GM18867 (cell line): ENCODE measurements around the gene TAS2R16.
"Not testable (repeated sequence)": the region's sequence is repeated elsewhere in the genome, so short reads cannot be mapped to it uniquely, and the experiment has no call there.

ENCODE experiments used
- ATAC-seq: cut with Tn5 transposase; IDR thresholded peaks from one replicate; pipeline ENCODE4 v1.9.1; 2021; ENCODE audit warnings: mild to moderate bottlenecking, moderate library complexity; ENCODE audit not compliant: unreplicated experiment

Gene TAS2R16

DNA sequence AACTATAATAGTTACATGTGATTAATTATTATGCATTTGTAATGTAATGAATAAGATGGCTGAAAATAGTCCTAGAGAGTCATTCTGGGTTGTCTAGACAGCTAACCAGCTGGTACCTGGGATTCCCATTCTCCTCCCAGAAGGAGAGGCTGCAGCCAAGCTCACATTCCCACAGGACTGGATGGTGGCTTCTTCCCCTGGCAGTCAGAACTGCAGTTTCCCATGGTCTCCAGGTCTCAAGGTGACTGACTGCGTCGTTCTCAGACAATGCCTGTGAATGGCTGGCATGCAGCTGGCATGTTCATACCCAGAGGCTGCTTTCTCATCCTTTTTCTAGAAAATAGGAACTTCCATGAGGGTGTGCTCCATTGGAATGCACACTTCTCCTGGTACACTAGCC is 21.3 kb downstream of the TAS2R16 start:
- no peak for ATAC-seq

DNA sequence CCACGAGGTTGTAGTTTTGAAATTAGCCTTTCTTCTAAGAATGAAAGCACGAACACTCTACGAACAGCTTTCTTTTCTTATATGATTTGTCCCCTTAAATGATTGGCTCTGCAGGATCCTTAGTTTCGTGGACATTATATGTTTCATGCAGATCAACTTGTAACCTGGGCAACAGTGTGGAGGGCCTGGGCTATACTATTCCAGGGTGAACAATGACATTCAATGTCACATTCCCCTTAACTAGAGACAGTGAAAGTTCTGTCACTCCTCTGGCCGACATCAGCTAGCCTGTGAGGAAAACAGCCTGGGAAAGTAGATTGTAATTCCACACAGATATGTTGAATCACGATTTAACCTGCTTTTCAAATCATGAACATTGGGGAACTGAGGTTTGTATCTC is 23.4 kb downstream of the TAS2R16 start:
- no peak for ATAC-seq

DNA sequence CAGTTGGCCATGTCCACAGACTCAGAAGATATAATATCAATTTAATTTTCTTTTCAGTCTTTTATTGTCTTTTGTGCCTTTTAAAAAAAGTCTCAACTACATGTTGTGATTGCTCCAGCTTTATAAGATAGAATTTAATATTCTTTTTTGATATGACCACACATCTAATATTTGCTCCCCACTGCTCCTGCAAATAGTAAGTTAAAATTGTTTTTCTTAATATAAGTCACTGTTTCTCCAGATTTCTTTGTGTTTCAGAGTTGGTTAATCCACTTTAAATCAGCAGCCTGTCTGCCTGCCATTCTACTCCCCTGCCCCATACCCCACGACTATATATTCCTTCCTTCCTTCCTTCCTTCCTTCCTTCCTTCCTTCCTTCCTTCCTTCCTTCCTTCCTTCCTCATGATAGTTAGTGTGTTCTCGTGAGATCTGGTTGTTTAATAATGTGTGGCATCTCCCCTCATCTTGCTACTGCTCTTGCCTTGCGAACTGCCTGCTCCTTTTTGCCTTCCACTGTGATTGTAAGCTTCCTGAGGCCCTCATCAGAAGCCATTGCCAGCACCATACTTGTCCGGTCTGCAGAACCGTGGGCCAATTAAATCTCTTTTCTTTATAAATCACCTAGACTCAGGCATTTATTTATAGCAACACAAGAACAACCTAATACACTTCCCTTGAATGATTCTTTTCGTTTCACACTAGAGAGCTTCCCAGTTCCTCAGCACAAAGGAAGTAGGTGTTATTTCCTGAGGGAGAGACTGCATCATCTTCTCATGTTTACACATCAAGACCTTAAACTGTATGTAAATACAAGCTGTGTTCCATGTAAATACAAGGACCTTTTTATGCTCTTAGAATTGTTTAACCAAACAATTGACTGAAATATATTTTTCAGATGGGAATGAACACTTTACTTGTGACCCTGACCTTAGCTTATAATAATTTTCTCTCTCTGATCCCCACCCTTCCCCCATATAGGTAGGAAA is 24.5 kb downstream of the TAS2R16 start:
- ATAC-seq = no peak

DNA sequence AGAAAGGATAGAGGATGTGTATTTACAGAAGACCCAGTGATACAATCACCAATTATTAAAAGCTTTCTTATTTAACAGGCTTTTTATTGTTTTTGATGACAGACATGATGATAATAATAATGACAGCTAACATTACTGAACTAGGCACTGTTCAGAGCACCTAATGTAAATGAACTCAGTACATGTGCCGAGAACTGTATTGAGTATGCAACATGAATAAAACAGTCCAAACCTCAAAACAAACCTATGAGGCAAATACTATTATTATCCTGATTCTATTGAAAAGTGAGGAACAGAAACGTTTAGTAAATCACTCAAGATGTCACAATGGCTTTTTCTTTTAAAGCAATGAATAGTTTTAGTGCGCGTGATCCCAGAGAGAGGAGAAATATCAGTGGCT is 27.1 kb downstream of the TAS2R16 start:
- ATAC-seq = no peak

DNA sequence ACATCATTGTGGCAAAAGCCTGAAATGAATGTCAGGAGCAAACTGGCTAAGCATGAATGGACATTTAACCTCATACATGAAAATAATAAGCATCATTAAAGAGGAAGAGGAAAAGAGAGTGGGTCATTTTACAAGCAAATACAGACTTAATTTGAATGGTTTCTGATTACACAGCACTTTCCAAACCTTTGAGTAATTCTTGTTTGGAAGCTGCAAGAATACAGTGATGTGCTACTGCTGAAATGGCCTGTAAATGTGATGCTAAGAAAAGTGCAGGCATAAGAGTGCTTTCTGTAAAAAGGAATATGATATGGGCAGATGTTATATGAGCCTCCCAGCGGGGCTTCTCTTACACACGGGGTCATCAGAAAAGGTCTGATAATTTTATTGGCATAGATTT is 30.2 kb downstream of the TAS2R16 start:
- no peak for ATAC-seq

DNA sequence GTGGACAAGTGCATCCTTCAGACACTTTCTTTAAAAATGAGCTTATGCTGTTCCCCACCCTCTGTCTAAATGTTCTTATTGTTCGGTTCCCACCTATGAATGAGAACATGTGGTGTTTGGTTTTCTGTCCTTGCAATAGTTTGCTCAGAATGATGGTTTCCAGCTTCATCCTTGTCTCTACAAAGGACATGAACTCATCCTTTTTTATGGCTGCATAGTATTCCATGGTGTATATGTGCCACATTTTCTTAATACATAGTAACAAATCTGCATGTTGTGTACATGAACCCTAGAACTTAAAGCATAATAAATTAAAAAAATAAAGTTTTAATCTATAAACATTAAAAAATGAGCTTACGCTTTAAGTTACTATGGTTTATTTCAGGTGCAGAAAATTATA is 41.8 kb downstream of the TAS2R16 start:
- not testable (repeated sequence) for ATAC-seq

DNA sequence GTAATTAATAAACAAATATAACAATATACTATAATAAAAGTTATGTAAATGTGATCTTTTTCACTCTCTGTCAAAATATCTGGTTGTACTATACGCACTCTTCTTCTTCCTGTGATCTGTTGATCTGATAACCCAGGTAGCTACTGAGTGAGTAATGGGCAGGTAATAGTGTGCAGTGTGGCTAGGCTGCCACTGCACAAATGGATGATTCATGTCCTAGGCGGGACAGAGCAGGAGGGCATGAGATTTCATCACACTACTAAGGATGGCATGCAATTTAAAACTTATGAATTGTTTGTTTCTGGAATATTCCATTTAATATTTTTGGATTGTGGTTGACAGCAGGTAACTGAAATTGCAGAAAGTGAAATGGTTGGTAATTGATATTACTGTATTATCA is 44.5 kb downstream of the TAS2R16 start:
- no peak for ATAC-seq

DNA sequence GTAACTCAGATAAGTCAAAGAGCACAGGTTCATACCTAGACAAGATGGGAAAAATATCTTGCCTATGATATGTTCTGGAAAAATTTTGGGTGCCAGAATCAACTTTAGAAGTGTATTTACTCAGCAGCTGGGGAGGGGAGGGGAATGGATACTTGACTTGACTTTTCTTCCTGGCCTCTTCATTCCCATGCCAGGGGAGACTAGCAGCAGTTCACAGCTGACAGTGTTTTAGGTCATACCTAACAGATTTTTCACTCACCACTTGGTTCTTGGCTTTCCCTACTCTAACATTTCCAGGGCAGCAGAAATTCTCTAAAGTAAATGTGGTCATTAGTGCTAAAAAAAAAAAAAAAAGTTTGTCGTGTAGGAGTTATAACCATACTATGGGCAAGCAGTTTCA is 46.3 kb downstream of the TAS2R16 start:
- no peak for ATAC-seq
